HCEC 1CT (cell line): ENCODE measurements around the gene SLC29A3.
"Not testable (repeated sequence)": the region's sequence is repeated elsewhere in the genome, so short reads cannot be mapped to it uniquely, and the experiment has no call there.

Experiments
- DNase-seq: peaks from one replicate; pipeline ENCODE4 v3.0.0-alpha.2; 2017

SLC29A3 gene

DNA sequence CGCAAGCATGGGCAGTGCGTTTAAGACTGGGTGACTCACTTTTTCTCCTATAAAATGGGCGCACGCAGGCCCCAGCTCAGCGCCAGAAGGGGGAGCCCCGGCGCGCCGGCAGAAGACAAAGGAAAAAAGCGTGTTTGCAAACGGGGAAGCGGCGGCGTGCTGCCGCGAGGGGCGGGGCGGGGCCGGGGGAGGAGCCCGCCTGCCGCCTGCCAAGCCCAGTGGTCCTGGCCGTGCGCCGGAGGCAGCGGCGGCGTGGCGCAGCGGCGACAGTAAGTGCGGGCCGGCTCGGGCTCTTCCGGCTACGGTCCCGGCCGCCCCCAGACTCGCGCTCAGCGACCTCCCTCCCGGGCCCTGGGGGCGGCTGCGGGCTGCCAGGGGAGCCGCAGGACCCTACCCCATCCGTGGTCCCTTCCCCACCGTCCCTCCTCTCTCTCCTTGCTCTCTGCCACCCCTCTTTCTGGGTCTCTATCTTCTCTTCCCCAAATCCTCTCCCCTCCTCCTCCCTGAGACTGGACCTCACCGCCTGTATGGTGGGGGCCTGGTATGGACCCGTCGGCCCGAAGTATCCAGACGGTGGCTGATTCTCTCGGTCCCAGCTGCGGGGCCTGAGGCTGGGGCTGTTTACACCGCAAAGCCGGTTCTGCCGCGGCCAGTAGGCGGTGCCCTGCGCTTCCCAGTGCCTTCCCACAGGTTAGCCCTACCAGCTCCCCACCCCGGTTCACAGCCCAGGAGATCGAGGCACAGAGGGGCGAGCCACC lies at the start of gene SLC29A3:
TSS of gene SLC29A3 (plus strand) at position 218 of the 758 bp plus-strand sequence. CDS start at position 269, 51 bp downstream.
- peak; percentile 78 for DNase-seq

DNA sequence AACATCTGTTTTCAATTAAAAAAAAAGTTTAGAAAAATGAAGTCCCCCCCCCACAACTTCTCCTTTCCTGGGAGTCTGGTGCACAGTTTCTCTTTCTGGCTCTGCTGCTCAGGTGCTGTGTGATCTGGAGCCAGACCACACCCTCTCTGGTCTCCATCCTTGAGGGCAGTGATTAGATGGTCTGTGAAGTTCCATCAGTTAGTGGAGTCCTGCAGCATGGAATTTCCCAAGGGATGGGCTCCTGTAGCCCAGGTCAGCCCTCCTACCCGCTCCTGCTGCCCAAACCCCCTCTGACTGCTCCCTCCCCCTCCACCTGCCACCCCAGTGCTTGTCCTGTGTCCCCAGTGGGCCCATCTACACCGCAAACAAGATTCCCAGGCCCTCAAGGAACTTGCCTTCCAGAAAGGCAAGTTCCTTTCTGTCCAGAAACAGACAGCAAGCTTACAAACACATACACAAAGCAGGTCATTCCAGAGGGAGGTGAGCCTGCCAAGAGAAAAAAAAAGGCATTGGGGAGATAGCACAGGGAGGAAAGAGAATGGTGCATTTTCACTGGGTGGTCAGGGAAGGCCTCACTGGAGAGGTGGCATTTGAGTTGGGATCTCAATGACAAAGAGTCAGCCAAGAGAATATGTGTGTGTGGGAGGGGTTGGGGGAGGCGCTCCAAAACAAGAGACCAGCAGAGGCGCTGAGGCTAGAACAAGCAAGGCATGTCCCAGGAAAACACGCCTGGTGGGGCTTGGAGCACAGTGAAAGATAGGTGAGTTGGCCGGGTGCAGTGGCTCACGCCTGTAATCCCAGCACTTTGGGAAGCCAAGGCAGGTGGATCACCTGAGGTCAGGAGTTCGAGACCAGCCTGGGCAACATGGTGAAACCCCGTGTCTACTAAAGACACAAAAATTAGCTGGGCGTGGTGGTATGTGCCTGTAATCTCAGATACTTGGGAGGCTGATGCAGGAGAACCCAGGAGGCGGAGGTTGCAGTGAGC lies 49.5 kb upstream of the SLC29A3 start:
- no peak for DNase-seq

DNA sequence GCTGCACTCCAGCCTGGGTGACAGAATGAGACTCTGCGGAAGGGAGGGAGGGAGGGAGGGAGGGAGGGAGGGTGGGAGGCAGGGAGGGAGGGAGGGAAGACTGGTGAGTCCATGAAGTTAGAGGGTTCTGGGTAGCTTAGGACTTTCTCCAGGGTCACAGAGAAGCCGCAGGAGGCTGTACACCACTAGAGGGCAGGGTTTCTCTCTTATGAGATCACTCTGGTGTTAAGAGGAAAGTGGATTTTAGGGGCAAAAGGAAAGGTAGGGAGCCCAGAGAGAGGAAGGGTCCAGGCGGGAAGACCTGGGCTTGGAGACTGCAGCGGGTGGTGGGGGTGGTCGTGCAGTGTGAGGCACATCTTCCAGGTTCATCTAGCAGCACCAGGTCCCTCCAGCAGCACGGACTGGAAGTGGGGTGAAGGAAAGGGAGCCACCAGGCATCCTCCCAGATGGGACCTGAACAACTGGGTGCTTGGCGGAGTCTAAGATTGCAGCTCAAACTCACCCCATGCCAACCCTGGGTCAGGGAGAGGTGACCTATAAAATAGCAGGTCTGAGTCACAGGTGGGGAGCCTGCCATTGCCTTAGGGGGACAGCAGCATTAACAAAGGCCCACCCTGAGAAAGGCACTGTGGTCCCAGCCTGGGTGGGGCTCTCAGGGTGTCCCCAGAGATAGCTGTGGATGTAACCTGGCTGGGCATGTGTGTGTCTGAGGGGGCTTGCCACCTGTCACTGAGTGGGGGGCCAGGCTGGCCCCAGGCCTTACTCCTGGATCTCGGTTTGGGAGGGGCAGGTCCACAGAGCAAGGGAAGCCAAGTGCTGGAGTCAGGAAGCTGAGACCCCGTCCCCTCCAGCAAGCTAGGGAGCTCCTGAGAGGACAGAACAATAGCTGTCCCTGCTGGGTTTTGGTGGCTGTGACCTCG lies 48.5 kb upstream of the SLC29A3 start:
- DNase-seq: peak; percentile 71

DNA sequence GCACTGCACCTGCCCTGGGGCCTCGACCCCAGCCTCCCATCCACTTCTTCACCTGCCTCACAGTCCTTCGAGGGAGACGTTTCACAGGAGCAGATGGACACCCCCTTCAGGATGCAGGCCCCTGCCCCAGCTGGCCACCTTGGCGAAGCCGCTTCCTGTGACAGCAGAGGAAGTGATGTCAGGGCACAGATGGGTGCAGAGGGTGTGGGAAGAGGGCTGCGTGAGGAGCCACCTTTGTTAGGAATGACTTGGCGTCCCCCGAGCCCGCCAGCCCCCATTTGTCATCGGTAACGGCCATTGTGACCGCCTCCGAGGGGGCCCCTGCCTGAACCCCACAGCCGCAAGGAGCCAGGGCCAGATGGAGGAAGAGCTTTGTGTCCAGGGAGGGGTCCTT lies 47.4 kb upstream of the SLC29A3 start:
- no peak for DNase-seq

DNA sequence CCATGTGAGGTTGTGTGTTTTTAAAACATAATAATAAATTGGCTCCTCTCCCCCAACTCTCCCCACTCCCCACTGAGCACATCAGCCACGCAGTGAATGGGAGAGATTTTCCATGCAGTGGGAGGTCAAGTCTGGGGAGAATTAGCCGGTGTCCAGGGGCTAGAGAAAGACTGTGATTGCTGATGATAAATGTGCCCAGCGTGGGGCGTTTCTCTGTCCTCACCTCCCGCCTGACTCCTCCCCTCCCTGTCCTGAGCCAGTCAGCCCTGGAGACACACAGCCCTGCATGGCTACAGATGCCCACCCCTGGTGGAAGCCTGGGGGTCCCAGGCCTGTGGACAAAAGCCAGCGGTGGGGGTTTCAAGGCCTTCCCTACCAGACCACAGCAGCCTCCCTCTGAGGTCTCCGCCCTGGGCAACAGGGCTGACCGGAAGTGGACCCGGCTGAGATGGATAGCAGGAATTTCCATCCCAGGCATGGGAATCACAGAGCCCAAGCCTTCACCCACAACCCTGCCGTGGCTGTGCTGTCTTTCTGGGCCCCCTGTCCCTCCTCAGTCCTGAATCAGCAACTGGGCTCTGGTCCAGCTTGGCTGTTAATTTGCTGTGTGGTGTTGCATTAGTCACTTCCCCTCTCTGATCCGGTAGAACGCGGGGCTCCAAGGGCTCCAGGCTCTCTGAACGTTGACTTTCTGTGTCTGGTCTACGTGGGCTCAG lies 46.8 kb upstream of the SLC29A3 start:
- DNase-seq: peak; percentile 67

DNA sequence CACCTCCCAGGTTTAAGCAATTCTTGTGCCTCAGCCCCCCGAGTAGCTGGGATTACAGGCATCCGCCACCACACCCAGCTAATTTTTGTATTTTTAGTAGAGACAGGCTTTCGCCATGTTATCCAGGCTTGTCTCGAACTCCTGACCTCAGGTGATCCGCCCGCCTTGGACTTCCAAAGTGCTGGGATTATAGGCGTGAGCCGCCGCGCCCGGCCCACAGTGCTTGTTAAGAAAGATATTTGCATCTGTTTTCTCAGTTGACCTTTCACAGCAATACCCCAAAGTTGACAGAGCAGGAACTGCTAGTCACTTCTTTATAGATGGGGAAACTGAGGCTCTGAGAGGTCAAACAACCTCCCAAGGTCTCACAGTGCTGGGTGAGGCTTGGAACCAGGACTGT lies 46.1 kb upstream of the SLC29A3 start:
- not testable (repeated sequence) for DNase-seq

DNA sequence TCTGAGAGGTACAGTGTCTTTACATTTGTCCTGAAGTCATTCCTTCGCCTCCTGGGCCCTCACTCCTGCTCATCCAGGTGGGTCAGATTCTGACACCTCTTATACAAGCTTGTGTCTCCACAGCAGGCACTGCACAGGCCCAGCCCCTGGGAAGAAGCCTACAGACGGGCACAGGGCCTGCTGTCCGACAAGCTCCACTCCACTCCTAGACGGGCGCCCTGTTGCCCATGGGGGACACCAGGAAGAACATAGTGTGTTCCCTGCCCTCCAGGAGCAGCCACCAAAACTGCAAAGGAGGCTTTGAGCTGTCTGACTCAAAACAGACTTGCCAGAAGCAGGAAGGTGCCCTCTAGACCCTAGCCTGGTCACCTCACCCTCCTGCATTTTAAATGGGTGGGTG lies 45.6 kb upstream of the SLC29A3 start:
- no peak for DNase-seq

DNA sequence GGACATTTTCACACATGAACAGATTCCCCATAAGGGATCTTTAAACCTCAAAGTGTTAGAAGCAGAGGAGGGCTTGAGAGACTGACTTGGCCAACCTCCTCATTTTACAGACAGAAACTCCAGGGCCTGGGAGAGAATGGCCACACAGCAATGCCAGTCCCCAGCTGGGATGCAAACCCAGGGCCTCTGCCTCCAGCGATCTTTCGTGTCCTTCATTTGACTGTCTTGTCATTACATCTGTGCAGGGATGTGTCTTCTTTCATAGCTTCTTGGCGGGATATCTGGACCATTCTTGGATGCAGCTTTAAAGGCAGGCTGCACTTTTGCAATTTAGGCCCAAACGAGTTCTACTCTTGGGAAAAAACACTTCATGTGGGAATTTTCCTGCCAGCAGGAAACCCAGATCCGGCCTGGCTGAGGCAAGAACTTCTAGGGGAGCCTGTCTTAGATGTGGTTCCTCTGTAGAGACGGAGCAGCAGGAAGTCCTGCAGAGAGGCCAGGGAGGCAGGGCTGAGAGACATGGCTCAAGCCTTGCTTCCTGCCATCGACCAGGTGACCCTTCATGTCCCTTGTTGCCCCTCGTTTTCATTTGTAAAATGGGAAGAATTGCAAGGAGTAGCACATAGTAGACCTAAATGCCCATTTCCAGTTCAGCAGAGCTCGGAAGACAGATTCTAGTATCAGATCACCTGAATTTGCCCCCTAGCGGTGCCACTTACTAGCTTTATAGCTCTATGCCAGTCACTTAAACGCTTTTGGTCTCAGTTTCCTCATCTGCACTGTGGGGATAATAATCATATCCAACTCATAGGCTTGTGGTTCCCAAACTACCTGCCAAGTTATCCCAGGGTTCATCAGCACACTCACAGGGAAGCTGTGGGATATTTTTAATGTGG lies 43.9 kb upstream of the SLC29A3 start:
- DNase-seq: no peak

DNA sequence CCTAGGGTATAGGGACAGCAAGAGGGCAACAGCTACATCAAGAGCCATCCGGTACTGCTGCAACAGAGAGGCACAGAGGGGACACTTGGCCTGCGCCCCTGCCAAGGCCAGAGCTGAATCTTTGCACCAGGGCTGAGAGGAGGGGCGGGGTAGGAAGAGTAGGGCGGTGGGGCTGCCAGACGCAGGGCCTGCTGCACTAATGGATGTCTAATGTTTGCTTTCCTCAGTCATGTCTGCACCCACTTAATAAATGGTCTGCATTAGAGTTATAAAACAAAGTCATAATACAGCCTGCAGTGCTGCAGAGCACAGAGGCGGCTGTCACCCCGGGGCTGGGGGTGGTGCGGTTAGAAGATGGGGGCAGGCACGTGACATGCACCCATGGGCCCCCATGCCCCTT lies 42.2 kb upstream of the SLC29A3 start:
- no peak for DNase-seq

DNA sequence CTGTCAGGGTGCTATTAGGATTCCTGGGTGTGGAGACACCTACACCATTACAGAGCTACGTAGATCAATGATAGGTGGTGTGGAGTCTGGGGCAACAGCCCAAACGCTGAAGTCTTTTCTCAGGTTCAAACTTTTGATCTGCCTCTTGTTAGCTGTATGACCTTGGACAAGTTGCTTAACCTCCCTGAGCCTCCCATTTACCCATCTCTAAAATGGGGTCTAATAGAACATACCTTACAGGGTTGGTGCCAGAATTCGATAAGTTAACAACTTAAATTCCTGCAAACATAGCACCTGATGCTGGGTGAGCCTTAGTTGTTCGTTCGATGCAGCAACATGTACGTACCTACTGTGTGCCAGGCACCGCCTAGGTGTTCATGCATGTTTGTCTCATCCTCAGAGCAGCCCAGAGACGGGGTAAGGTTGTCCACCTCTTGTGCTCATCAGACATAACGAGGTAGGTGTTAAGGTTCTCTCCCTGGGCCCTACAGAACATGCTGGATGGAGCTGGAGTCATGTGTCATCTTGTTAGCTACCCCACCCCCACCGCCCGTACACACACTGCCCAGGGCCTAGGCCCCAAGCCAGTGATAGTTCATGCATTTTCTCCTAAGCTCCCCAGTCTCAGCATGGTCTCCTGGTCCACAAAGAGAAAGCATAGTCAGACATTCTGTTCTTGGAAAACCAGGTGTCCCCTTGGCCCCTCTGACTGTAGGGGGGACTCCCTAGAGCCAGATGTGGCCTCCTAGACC lies 41.0 kb upstream of the SLC29A3 start:
- DNase-seq: no peak

DNA sequence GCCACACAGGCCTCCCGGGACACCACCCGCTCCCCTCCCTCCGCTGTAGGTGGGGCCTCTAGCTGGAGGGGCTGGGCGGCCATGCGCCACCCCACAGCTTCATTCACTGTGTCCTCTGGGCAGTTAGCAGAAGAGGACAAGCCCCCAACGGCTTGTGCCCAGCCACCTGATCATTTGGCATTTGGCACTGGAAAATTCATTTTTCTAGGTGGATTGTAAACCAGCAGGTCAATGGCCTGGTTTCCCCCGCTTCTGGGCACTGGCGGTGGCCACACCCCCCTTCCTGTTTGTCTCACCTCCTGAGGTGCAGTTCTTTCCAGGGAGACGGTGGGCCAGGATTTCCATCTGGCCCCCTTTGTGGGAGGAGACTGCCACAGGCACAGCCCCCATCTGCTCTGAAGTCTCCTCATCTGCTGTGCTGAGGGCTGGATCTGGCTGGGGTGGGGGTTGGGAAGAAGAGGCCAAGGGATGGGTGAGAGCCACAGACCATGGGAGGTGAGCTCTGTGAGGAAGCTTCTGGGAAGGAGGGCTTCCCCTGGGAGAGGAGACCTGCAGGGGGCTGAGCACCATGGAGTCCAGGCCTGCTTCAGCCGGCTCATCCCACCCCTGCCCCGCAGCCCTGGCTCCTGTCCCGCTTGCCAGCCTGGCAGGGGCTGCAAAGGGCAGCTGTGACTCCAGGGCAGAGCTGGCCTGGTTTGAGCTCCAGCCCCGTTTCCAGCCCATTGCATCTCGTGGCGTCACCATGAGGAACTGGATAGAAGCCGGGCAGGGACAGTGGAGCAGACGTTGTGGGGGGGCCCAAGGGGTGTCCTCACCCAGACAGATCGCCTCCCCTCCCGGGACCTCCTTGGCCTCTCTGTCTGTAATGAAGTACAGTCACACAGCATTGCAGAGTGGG lies 40.1 kb upstream of the SLC29A3 start:
- DNase-seq: no peak

DNA sequence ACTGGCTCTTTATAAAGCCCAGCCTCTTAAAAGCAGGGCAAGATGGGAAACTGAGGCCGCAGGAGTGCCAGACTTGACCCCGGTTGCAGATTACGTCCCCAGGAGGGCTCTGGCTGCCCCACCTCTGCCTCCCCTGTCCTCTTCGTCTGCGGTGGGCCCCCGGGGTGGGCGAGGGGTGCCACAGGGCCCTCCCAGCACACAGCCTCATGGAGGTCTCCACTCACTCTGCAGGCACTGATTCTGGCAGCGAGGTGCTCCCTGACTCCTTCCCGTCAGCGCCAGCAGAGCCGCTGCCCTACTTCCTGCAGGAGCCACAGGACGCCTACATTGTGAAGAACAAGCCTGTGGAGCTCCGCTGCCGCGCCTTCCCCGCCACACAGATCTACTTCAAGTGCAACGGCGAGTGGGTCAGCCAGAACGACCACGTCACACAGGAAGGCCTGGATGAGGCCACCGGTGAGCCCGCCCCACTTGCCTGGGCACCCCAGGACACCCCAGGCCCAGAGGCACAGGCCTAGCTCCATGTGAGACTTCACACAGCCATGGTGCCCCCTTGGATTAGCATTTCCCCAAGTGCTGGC lies 39.4 kb upstream of the SLC29A3 start:
- no peak for DNase-seq

DNA sequence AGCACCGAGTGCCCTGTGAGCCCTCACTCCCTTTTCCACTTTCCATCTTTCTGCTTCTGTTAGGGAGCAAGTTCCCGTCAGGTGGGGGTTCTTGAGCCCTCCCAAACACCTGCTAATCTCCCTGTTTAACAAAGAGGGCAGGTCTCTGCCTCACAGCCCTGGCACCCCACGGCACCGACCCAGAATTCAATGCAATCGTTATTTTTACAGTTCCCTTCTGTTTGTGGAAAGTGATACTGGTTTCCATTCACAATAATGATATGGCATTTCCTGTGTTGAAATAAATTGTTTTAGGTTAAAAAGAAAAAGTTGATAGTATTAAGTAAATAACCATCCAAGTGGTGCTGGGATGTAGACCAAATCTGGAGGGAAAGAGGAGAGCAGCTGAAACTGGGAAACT lies 38.8 kb upstream of the SLC29A3 start:
- no peak for DNase-seq

DNA sequence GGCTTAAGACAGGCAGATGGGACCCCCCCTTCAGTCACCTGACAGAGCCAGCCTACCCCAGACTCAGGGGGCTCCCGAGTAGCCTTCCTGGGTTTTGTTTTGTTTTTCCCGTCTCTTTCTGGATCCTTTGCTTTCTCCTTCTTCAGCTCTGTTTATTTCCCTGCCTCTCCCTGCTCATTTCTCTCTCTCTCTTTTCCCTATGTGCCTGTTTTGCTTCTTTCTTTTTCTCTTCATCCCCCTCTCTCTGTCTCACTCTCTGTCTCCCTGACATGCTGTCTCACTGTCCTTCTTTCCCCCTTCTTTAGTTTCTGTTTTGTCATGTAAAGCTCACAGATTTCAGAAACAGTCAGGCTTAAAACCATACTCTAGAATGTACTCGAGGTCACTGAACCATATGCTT lies 38.2 kb upstream of the SLC29A3 start:
- DNase-seq: no peak

DNA sequence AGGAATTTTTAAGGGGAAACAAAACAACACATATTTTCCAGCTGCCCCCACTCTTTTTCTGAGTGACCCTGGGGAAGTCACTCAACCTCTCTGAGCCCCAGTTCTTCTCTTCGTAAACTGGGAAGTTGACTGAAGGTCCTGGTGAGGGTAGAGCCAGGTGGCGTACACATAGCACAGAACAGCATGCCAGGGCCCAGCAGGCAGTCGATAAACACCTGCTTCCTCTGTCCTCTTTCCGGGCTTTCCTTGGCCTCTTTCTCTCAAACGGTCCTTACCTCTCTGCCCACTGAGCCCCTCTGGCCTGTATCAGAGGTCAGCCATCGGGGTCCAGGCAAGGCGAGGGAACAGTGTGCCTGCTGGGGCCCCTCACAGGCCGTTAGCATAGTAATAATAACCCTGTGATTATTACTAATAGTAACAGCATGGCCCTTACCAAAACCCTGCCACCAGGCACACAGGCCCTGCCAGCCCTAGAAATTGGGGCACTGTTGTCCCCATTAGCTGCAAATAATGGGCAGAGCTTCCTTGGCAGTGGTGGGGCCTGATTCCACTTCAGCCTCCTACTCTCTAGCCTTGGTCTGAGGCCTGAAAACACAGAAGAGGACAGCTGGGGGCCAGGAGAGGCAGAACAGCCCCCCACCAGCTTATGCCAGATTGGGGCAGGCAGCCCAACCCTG lies 37.3 kb upstream of the SLC29A3 start:
- DNase-seq: no peak

DNA sequence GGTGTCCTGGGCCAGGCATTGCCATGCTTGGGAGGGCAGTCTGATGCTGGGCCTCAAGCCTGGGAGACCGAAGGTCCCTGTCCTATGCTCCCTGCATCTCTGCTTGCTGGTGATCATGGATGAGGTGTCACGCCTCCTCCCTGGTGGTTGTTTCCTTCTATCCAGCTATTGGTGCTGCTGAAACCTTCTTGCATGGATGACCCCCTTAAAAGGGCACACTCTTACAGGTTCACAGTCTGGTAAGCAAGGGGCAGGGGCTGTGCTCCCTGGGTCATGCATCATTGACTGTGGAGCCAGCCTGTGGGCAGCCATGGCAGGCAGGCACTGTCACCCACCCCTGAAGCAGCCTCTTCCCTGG lies 36.8 kb upstream of the SLC29A3 start:
- no peak for DNase-seq

DNA sequence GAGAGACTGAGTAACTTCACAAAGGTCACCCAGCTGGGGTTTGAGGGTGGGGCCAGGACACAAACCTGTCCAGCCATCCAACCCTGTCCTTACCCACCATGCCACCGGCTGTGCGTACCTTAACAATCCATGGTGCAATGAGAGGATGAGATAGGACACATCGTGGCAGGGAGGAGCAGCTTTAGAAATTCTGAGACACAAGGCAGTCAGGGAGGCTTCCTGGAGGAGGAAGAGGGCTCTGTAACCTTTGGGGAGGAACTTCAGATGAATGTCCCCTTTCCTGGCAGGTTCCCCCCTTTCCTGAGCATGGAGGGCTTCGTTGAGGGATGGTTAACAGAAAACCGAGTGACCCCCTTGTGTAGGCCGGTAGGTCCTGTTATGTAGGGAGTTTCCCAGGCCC lies 35.6 kb upstream of the SLC29A3 start:
- no peak for DNase-seq

DNA sequence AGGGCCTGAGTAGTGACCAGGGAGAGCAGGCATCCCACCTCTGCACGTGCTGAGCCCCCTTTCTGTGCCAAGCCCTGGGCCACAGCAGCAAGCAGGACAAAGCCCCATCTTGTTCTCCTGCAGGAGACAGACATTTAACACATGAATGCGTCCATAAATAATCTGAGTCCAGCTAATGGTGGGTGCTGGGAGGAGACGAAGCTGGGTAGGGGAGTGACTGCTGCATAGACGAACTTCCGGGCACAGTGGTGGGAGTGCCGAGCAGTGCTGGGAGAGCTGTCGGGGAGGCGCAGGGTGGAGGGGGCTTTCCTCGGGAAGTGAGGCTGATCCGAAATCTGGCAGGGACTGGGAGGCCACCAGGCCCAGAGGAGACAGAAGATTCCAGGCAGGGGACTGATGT lies 35.2 kb upstream of the SLC29A3 start:
- no peak for DNase-seq
